ENCODE data around the gene CAMTA1. TPM values are rescaled to one million over a fixed set of nuclear protein-coding genes. Genes with fewer than 3 reads are reported as not detected.

The CAMTA1 gene
- total and polyA plus RNA-seq, 4 donors = 48.1 to 140 (median 52.3) TPM

- no peaks in the 10 kb centered on the region for H3K27me3 ChIP-seq (ENCODE audit: control insufficient read depth in 3 of 3, insufficient read depth in 3 of 3, low read length in 2 of 3)
- no peak overlapping the region for H3K4me3 ChIP-seq
- no peak overlapping the region for H3K9ac ChIP-seq (ENCODE audit: insufficient read depth in 1 of 2, low read length in 2 of 2)
- no peaks in the 10 kb centered on the region for H3K4me1 ChIP-seq (ENCODE audit: control insufficient read depth in 5 of 5, insufficient read depth in 5 of 5, low read length in 5 of 5)
- no peak for ATAC-seq (ENCODE audit: insufficient read depth, low FRiP score)
- TF ChIP-seq, protein P1, sequence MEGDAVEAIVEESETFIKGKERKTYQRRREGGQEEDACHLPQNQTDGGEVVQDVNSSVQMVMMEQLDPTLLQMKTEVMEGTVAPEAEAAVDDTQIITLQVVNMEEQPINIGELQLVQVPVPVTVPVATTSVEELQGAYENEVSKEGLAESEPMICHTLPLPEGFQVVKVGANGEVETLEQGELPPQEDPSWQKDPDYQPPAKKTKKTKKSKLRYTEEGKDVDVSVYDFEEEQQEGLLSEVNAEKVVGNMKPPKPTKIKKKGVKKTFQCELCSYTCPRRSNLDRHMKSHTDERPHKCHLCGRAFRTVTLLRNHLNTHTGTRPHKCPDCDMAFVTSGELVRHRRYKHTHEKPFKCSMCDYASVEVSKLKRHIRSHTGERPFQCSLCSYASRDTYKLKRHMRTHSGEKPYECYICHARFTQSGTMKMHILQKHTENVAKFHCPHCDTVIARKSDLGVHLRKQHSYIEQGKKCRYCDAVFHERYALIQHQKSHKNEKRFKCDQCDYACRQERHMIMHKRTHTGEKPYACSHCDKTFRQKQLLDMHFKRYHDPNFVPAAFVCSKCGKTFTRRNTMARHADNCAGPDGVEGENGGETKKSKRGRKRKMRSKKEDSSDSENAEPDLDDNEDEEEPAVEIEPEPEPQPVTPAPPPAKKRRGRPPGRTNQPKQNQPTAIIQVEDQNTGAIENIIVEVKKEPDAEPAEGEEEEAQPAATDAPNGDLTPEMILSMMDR (IDR thresholded peaks at IDR 0.05; ENCODE audit: control extremely low read depth, extremely low read depth) = no peak
- peaks cover 0 to 2% (median under 1%) of the 10 kb centered on the region in 4 donors for H3K9me3 ChIP-seq (ENCODE audit: control insufficient read depth in 4 of 4, insufficient read depth in 3 of 4, low read length in 3 of 4)
- H3K27ac ChIP-seq (ENCODE audit: low read depth in 1 of 2, low read length in 1 of 2) = no peak overlapping the region
- WGBS, 2 donors = 87 to 89% methylated on average over 3 of the region's 3 CpGs
- DNase-seq = no peak
- no peaks in the 10 kb centered on the region for H3K36me3 ChIP-seq (ENCODE audit: control insufficient read depth in 4 of 4, insufficient read depth in 4 of 4, low read length in 4 of 4)
Measured at GRCh38 chr1:7325254-7325653, 540.0 kb downstream of the CAMTA1 start.

DNA sequence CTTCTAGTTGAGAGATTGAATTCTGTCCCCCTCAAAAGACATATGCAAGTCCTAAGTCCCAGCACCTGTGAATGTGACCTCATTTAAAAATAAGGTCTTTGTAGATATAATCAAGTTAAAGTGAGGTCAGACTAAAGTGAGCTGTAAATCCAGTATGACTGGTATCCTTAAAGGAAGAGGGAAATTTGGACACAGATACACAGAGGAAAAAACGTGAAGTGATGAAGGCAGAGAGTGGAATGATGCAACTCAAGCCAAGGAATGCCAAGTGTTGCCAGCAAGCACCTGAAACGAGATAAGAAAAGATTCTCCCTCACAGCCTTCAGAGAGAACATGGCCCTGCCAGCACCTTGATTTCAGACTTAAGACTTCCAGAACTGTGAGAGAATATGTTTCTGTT lies 541.1 kb downstream of the CAMTA1 start:
- no peaks in the 10 kb centered on the region for H3K36me3 ChIP-seq (ENCODE audit: control insufficient read depth in 4 of 4, insufficient read depth in 4 of 4, low read length in 4 of 4)
- 50 to 70% methylated on average over 2 of the region's 2 CpGs for WGBS, 2 donors
- TF ChIP-seq, protein P1 (IDR thresholded peaks at IDR 0.05; ENCODE audit: control extremely low read depth, extremely low read depth) = no peak
- H3K4me3 ChIP-seq = no peak overlapping the region
- H3K27ac ChIP-seq (ENCODE audit: low read depth in 1 of 2, low read length in 1 of 2) = no peak overlapping the region
- DNase-seq = peak in 1 of 3 donors; percentile 47
- H3K27me3 ChIP-seq (ENCODE audit: control insufficient read depth in 3 of 3, insufficient read depth in 3 of 3, low read length in 2 of 3) = no peaks in the 10 kb centered on the region
- H3K4me1 ChIP-seq (ENCODE audit: control insufficient read depth in 5 of 5, insufficient read depth in 5 of 5, low read length in 5 of 5) = no peaks in the 10 kb centered on the region
- no peak overlapping the region for H3K9ac ChIP-seq (ENCODE audit: insufficient read depth in 1 of 2, low read length in 2 of 2)
- H3K9me3 ChIP-seq (ENCODE audit: control insufficient read depth in 4 of 4, insufficient read depth in 3 of 4, low read length in 3 of 4) = peaks cover 0 to 2% (median under 1%) of the 10 kb centered on the region in 4 donors
- ATAC-seq (ENCODE audit: insufficient read depth, low FRiP score) = peak; percentile 34

DNA sequence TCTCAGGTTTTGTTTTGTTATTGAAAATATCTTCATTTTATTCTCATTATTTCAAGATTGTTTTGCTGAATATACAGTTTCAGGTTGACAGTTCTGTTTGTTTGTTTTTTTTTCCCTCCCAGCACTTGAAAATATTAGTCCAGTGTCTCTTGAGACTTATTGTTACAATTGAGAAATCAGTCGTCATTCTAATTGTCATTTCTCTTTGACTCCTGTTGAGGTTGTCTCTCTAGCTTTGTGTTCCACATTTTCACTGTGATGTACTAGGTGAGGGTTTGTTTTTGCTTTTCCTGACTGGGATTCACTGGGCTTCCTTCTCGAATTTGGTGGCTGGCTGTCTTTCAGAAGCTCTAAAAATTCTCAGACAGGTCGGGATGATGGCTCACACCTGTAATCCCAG lies 542.6 kb downstream of the CAMTA1 start:
- Histone ChIP-seq H3K27me3 (ENCODE audit: control insufficient read depth in 3 of 3, insufficient read depth in 3 of 3, low read length in 2 of 3) (no peaks in the 10 kb centered on the region), H3K9me3 (ENCODE audit: control insufficient read depth in 4 of 4, insufficient read depth in 3 of 4, low read length in 3 of 4) (peaks cover 0 to 2% (median under 1%) of the 10 kb centered on the region in 4 donors), H3K36me3 (ENCODE audit: control insufficient read depth in 4 of 4, insufficient read depth in 4 of 4, low read length in 4 of 4) (no peaks in the 10 kb centered on the region), H3K4me3 (no peak overlapping the region), H3K27ac (ENCODE audit: low read depth in 1 of 2, low read length in 1 of 2) (no peak overlapping the region), H3K9ac (ENCODE audit: insufficient read depth in 1 of 2, low read length in 2 of 2) (no peak overlapping the region), H3K4me1 (ENCODE audit: control insufficient read depth in 5 of 5, insufficient read depth in 5 of 5, low read length in 5 of 5) (no peaks in the 10 kb centered on the region)
- TF ChIP-seq, protein P1 (IDR thresholded peaks at IDR 0.05; ENCODE audit: control extremely low read depth, extremely low read depth) = no peak
- DNase-seq = no peak
- no peak for ATAC-seq (ENCODE audit: insufficient read depth, low FRiP score)
- 67 to 68% methylated on average over 3 of the region's 3 CpGs for WGBS, 2 donors

All from lung (tissue), 12 donors.